Mesothelial cell of epicardium (in vitro differentiated cells): ENCODE data around the gene INPP4B. TPM values are rescaled to one million over a fixed set of nuclear protein-coding genes. Genes with fewer than 3 reads are reported as not detected.

Source experiments
- DNase-seq, 2 experiments: peaks; one replicate each; pipeline ENCODE4 v3.0.0; 2021; ENCODE audit warnings: low spot score in 2 of 2; ENCODE audit not compliant: unreplicated experiment in 2 of 2
- H3K27ac Mint-ChIP-seq: 2 replicates; pipeline ENCODE4 v1.8.0; 2021; ENCODE audit warnings: mixed read lengths
- H3K27me3 Mint-ChIP-seq: 2 replicates; pipeline ENCODE4 v1.8.0; 2021; ENCODE audit warnings: low read depth, mixed read lengths
- H3K36me3 Mint-ChIP-seq: 2 replicates; pipeline ENCODE4 v1.8.0; 2021; ENCODE audit warnings: mixed read lengths
- H3K4me1 Mint-ChIP-seq: 2 replicates; pipeline ENCODE4 v1.8.0; 2021; ENCODE audit warnings: mixed read lengths
- H3K4me3 Mint-ChIP-seq: 2 replicates; pipeline ENCODE4 v1.8.0; 2021; ENCODE audit warnings: mild to moderate bottlenecking, moderate library complexity, mixed read lengths
- H3K9me3 Mint-ChIP-seq: 2 replicates; pipeline ENCODE4 v1.8.0; 2021; ENCODE audit warnings: mixed read lengths
- total RNA-seq: library from RNA; stranded (reverse); gene quantifications from 3 replicates; pipeline ENCODE4 v1.2.1, GENCODE V29; 2021
- TF ChIP-seq, protein P1 (sequence below): fragments of 200-600 bp; sonication (generic); IDR thresholded peaks from one replicate; pipeline ENCODE4 v1.5.0; 2021; ENCODE audit warnings: antibody characterized with exemption; ENCODE audit not compliant: unreplicated experiment

The INPP4B gene
- total RNA-seq, 1 donor from 2014 or later = 35.4 TPM

DNA sequence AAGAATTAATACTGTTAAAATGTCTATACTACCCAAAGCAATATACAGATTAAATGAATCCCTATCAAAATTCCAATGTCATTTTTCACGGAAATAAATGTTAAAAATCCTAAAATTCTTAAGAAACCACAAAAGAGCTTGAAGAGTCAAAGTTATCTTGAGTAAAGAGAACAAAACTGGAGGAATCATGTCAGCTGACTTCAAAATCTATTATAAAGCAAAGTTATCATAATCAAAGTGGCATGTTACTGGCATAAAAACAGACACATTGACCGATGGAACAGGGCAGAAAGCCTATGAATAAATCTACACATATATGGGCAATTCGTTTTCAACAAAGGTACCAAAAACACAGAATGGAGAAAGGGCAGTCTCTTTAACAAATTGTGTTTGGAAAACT, 579.0 kb downstream of the INPP4B start:
- H3K36me3 Mint-ChIP-seq = peaks cover 12% of the 10 kb centered on the region
- TF ChIP-seq, protein P1, sequence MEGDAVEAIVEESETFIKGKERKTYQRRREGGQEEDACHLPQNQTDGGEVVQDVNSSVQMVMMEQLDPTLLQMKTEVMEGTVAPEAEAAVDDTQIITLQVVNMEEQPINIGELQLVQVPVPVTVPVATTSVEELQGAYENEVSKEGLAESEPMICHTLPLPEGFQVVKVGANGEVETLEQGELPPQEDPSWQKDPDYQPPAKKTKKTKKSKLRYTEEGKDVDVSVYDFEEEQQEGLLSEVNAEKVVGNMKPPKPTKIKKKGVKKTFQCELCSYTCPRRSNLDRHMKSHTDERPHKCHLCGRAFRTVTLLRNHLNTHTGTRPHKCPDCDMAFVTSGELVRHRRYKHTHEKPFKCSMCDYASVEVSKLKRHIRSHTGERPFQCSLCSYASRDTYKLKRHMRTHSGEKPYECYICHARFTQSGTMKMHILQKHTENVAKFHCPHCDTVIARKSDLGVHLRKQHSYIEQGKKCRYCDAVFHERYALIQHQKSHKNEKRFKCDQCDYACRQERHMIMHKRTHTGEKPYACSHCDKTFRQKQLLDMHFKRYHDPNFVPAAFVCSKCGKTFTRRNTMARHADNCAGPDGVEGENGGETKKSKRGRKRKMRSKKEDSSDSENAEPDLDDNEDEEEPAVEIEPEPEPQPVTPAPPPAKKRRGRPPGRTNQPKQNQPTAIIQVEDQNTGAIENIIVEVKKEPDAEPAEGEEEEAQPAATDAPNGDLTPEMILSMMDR = no peak
- no peaks in the 10 kb centered on the region for H3K27me3 Mint-ChIP-seq
- no peak overlapping the region for H3K4me3 Mint-ChIP-seq
- H3K27ac Mint-ChIP-seq = peak overlapping the region; percentile 45
- H3K4me1 Mint-ChIP-seq = peaks cover 4% of the 10 kb centered on the region
- no peak for DNase-seq
- peaks cover 3% of the 10 kb centered on the region for H3K9me3 Mint-ChIP-seq

DNA sequence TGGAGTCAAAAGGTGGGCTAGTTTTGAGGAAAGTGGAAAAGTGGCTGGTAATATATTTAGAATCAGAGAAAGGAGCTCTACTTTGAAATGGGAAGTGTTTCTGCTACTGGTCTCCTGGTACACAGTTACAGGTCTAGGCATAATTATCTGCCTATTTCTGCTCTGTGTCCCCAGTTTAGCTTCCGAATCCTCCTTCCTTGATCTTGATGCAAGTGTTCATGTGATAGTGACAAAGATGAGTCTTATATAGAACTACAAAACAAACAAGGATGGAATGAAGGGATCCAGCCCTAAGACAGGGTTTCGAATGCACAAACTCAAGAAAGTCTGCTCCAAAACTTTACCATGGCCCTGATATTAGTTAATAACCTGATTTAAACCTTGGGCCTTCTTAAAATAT, 580.2 kb downstream of the INPP4B start:
- TF ChIP-seq, protein P1 = no peak
- H3K27ac Mint-ChIP-seq = peak overlapping the region; percentile 14
- no peak for DNase-seq
- no peak overlapping the region for H3K4me3 Mint-ChIP-seq
- H3K4me1 Mint-ChIP-seq = peaks cover 4% of the 10 kb centered on the region
- H3K27me3 Mint-ChIP-seq = no peaks in the 10 kb centered on the region
- H3K9me3 Mint-ChIP-seq = peaks cover 3% of the 10 kb centered on the region
- H3K36me3 Mint-ChIP-seq = peaks cover 12% of the 10 kb centered on the region

DNA sequence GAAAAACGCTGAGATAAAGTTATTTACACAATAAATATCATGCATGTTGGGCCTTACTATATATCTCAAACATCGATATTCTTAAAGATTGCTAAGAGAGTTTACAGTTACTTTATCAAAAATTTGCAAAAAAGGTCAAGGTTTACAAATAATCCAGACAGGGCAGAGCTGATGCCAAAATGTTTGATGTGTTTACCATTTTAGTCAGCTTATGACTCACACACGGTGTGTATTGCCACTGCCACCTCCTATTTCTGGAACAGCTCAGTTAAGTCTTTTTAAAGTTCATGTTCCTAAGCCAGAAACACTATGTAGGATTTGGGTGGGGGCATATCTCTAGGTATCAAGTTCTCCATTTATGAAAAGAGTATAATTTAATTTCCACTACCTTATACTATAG, 580.6 kb downstream of the INPP4B start:
- H3K4me1 Mint-ChIP-seq = peaks cover 4% of the 10 kb centered on the region

DNA sequence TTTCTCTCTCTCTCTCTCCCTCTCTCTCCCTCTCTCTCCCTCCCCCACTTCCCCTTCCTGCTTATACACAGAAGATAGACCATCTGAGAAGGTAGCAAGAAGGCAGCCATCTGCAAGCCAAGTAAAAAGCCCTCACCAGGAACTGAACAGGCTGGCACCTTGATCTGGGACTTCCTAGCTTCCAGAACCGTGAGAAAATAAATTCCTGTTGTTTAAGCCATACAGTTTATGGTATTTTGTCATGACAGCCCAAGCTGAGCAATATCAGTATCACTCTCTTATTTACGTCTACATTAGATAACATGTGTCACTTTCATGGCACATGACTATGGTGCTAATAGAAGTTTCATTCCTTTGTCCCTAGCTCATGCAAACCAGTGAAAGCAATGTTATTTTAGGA, 581.1 kb downstream of the INPP4B start:
- Mint-ChIP-seq H3K27ac (peak overlapping the region; percentile 92), H3K4me1 (peaks cover 4% of the 10 kb centered on the region), H3K9me3 (peaks cover 3% of the 10 kb centered on the region), H3K4me3 (no peak overlapping the region), H3K27me3 (no peaks in the 10 kb centered on the region), H3K36me3 (peaks cover 15% of the 10 kb centered on the region)
- no peak for DNase-seq
- TF ChIP-seq, protein P1 = no peak

More for the DNA sequence above, 580.6 kb downstream of the INPP4B start:
- Mint-ChIP-seq H3K27me3 (no peaks in the 10 kb centered on the region), H3K4me3 (no peak overlapping the region), H3K9me3 (peaks cover 3% of the 10 kb centered on the region), H3K27ac (peak overlapping the region; percentile 14), H3K36me3 (peaks cover 12% of the 10 kb centered on the region)
- DNase-seq = no peak
- TF ChIP-seq, protein P1 = no peak

DNA sequence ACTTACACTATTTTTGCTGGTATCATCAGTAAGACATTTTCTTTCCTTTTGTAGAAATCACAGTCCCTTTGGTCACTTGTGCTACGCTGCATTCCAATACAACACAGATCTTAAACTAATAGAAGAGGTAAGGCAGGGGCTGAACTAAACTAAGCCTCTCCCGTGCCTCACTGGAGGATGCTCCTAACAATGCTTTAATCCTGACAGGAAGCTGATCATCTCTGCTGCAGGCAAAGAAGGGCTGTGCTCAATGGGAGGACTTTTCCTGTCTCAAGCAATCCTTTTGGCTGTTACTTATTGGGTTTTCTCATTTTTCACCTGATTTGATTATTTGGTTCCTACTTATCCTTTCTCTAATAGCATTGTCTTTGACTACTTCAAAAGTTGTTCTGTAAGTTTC, 583.1 kb downstream of the INPP4B start:
- Mint-ChIP-seq H3K27ac (no peak overlapping the region), H3K4me3 (no peak overlapping the region), H3K27me3 (no peaks in the 10 kb centered on the region), H3K36me3 (peaks cover 16% of the 10 kb centered on the region), H3K9me3 (no peaks in the 10 kb centered on the region), H3K4me1 (peaks cover 4% of the 10 kb centered on the region)
- no peak for DNase-seq
- TF ChIP-seq, protein P1 = no peak

DNA sequence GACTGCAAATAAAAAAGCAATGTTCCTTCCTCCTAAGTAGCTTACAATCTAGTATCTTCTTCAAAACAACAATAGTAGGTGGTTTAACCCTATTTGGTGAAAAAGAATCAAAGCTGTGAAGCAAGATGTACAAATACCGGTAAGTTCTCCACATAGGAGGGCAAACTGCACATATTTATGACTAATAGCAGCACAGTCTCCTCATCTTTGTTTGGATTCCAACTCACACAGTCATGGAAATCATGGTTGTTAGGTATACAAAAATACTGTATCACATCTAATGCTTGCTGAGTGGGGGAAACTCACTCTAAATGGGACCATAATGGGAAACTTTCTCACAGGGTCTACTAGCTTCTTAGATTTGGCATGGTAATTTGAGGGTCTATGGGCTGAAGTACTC, 597.2 kb downstream of the INPP4B start:
- TF ChIP-seq, protein P1 = no peak
- Mint-ChIP-seq H3K36me3 (peaks cover 25% of the 10 kb centered on the region), H3K9me3 (peaks cover 19% of the 10 kb centered on the region), H3K27ac (no peak overlapping the region), H3K27me3 (no peaks in the 10 kb centered on the region), H3K4me3 (no peak overlapping the region), H3K4me1 (peaks cover 10% of the 10 kb centered on the region)
- no peak for DNase-seq
